Measurements from ENCODE around the gene CRX. TPM values are rescaled to one million over a fixed set of nuclear protein-coding genes. Genes with fewer than 3 reads are reported as not detected.

The CRX gene
- total and polyA plus RNA-seq, 2 of the 13 experiments (the other 11 are each of a cell fraction or from before 2014, with no cell fraction given): not detected

- TF ChIP-seq ZNF512 (CRISPR knock-in tag; IDR thresholded peaks at IDR 0.05): no peak
- TF ChIP-seq ZNF281 (CRISPR knock-in tag; IDR thresholded peaks at IDR 0.05; ENCODE audit: borderline replicate concordance): no peak
- TF ChIP-seq ZBED4 (CRISPR knock-in tag; IDR thresholded peaks at IDR 0.05; ENCODE audit: borderline replicate concordance): 0 out of 2 replicates have a peak, but pooled peaks have one; percentile 6
- TF ChIP-seq NPAS2 (CRISPR knock-in tag; IDR thresholded peaks at IDR 0.05; ENCODE audit: borderline replicate concordance): no peak
- TF ChIP-seq HDAC2 (CRISPR knock-in tag; IDR thresholded peaks at IDR 0.05): 0 out of 2 replicates have a peak, but pooled peaks have one; percentile 23
- TF ChIP-seq MBNL3 (CRISPR knock-in tag; conservative IDR thresholded peaks at IDR 0.05): no peak
- TF ChIP-seq TARDBP (CRISPR knock-in tag; IDR thresholded peaks at IDR 0.05): peak; percentile 71
- TF ChIP-seq SNAPC5 (CRISPR knock-in tag; IDR thresholded peaks at IDR 0.05; ENCODE audit: borderline replicate concordance): no peak
- TF ChIP-seq SAP130 (CRISPR knock-in tag; IDR thresholded peaks at IDR 0.05; ENCODE audit: low read depth): peak; percentile 70
- TF ChIP-seq PRPF4 (IDR thresholded peaks at IDR 0.05; ENCODE audit: low read depth, low read length, poor library complexity, severe bottlenecking): no peak
- TF ChIP-seq MAF1 (CRISPR knock-in tag; IDR thresholded peaks at IDR 0.05; ENCODE audit: borderline replicate concordance): no peak
- no peak for TF ChIP-seq ZNF792 (CRISPR knock-in tag; IDR thresholded peaks at IDR 0.05)
- peak; percentile 14; the same call in 1 of the 2 replicates for TF ChIP-seq SP5 (CRISPR knock-in tag; IDR thresholded peaks at IDR 0.05; ENCODE audit: borderline replicate concordance, low read depth)
- TF ChIP-seq RFXANK (CRISPR knock-in tag; IDR thresholded peaks at IDR 0.05): no peak
- no peak for TF ChIP-seq ZNF12 (CRISPR knock-in tag; IDR thresholded peaks at IDR 0.05)
- TF ChIP-seq DMTF1 (CRISPR knock-in tag; IDR thresholded peaks at IDR 0.05): no peak
- no peak for TF ChIP-seq ATF7 (IDR thresholded peaks at IDR 0.05)
- no peak for TF ChIP-seq ATF7 (CRISPR knock-in tag; IDR thresholded peaks at IDR 0.05)
Measured at GRCh38 chr19:47891923-47892666, 70.4 kb downstream of the CRX start (continued).

Measured in HepG2 (cell line).